ENCODE data around the gene CISTR. TPM values are rescaled to one million over a fixed set of nuclear protein-coding genes. Genes with fewer than 3 reads are reported as not detected.
"Not testable (repeated sequence)": the region's sequence is repeated elsewhere in the genome, so short reads cannot be mapped to it uniquely, and the experiment has no call there.

Gene CISTR
- total and polyA plus RNA-seq, 2 donors (not counting 3 experiments of a cell fraction or from before 2014, with no cell fraction given): not detected

DNA sequence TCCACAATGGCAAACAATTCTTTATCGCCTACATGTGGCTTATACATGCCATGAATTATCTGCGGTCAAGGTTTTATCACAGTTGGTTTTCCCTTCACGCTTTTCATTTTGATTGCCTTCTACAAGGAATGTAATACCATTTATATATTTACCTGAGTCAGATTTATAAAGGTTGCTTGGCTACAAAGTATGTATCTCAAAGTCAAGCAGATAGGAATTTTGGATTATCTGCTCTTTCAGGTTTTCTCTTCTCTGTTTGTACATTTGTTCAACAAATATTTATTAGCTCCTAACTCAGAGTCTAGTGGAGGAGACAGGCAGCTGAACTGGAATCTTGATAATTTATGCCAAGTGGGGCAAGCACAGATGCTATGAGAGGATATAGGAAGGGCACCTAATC is 28.5 kb upstream of the CISTR start:
- H3K79me2 ChIP-seq (ENCODE audit: control insufficient read depth, insufficient read depth, low read length): no peaks in the 10 kb centered on the region

DNA sequence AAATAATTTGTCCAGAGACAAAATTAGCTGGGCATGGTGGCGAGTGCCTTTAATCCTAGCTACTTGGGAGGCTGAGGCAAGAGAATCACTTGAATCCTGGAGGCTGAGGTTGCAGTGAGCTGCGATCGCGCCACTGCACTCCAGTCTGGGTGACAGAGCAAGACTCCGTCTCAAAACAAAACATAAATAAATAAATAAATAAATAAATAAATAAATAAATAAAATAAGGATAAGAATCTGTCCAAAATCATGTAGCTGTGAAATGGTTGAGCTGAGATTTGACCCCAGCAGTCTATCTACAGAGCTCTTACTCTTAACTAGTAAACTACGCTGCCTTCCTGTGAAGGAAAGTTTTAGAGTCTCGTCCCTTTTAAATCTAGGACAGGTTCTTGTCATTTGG is 27.9 kb upstream of the CISTR start:
- H3K27ac ChIP-seq (ENCODE audit: insufficient read depth, low read depth, low read length); H3K9ac ChIP-seq (replicated peaks; ENCODE audit: extremely low read depth, insufficient read depth, low read length); H3K4me2 ChIP-seq (ENCODE audit: insufficient read depth, low read length); H4K20me1 ChIP-seq (replicated peaks; ENCODE audit: control insufficient read depth, extremely low read depth, insufficient read depth, low read length); H3K36me3 ChIP-seq (ENCODE audit: control insufficient read depth in 2 of 2, extremely low read depth in 1 of 2, insufficient read depth in 2 of 2, low read length in 2 of 2); H2AFZ ChIP-seq (ENCODE audit: low read depth, low read length); H3K9me1 ChIP-seq (replicated peaks; ENCODE audit: control insufficient read depth, extremely low read depth, insufficient read depth, low read length); BruUV-seq (replicated peaks); DNase-seq (ENCODE audit: low read depth, low spot score); H3K4me1 ChIP-seq (ENCODE audit: control insufficient read depth, extremely low read depth, insufficient read depth, low read length); H3K9me3 ChIP-seq (replicated peaks; ENCODE audit: control insufficient read depth, insufficient read depth, low read length); H3K79me2 ChIP-seq (ENCODE audit: control insufficient read depth, insufficient read depth, low read length); dilution Hi-C loops (cut with MboI; ENCODE audit: extremely low pct_ligation_motif_present, low sequenced_read_pairs); H3K4me3 ChIP-seq (replicated peaks in 1 of 3; ENCODE audit: insufficient read depth in 1 of 3, low read depth in 1 of 3, low read length in 3 of 3); intact Hi-C loops (cut with micrococcal nuclease); FAIRE-seq: not testable (repeated sequence)
- ChIA-PET POLR2A (interaction anchor here (0.5 kb wide), 1 partner anchor 8 kb away, joined by 3 read pairs; no protein-coding TSS in a partner anchor), CTCF (interaction anchor here (1.1 to 1.9 kb wide), 2 partner anchors 22 to 172 kb away, joined by 3 to 4 read pairs; no protein-coding TSS in a partner anchor)
- peaks cover 6 to 25% of the 10 kb centered on the region in 2 experiments for H3K27me3 ChIP-seq (ENCODE audit: control insufficient read depth in 2 of 2, insufficient read depth in 2 of 2, low read length in 2 of 2)

More for the DNA sequence above, 28.5 kb upstream of the CISTR start:
- no peak overlapping the region for H3K27ac ChIP-seq (ENCODE audit: insufficient read depth, low read depth, low read length)
- FAIRE-seq (no peak), DNase-seq (ENCODE audit: low read depth, low spot score) (no peak)
- H3K9me1 ChIP-seq (replicated peaks; ENCODE audit: control insufficient read depth, extremely low read depth, insufficient read depth, low read length): no peaks in the 10 kb centered on the region
- no peak overlapping the region for H3K9ac ChIP-seq (replicated peaks; ENCODE audit: extremely low read depth, insufficient read depth, low read length)
- H3K27me3 ChIP-seq (ENCODE audit: control insufficient read depth in 2 of 2, insufficient read depth in 2 of 2, low read length in 2 of 2): peaks cover 10 to 25% of the 10 kb centered on the region in 2 experiments
- CTCF ChIA-PET: interaction anchor here (1.9 kb wide), 1 partner anchor 23 kb away, joined by 4 read pairs; no protein-coding TSS in a partner anchor
- dilution Hi-C loops (cut with MboI; ENCODE audit: extremely low pct_ligation_motif_present, low sequenced_read_pairs): no loop called here
- H2AFZ ChIP-seq (ENCODE audit: low read depth, low read length): no peak overlapping the region
- H3K36me3 ChIP-seq (ENCODE audit: control insufficient read depth in 2 of 2, extremely low read depth in 1 of 2, insufficient read depth in 2 of 2, low read length in 2 of 2): no peaks in the 10 kb centered on the region
- no peaks in the 10 kb centered on the region for H4K20me1 ChIP-seq (replicated peaks; ENCODE audit: control insufficient read depth, extremely low read depth, insufficient read depth, low read length)
- TF ChIP-seq POLR2A (IDR thresholded peaks at IDR 0.05; ENCODE audit: low read depth, low read length) (no peak), JUN (IDR thresholded peaks at IDR 0.05; ENCODE audit: borderline replicate concordance, insufficient read depth, insufficient read length, low read depth) (no peak), EZH2 (IDR thresholded peaks at IDR 0.05; ENCODE audit: borderline replicate concordance, low read depth, low read length, severe bottlenecking) (no peak), POLR2AphosphoS5 (IDR thresholded peaks at IDR 0.05; ENCODE audit: insufficient read depth, low read depth, low read length) (no peak), GATA2 (IDR thresholded peaks at IDR 0.05; ENCODE audit: insufficient read depth, insufficient read length, low read depth, low read length) (no peak), FOS (IDR thresholded peaks at IDR 0.05; ENCODE audit: borderline replicate concordance, insufficient read depth, low read length) (no peak), MYC (IDR thresholded peaks at IDR 0.05; ENCODE audit: low read depth, low read length) (no peak)
- TF ChIP-seq, protein P1, sequence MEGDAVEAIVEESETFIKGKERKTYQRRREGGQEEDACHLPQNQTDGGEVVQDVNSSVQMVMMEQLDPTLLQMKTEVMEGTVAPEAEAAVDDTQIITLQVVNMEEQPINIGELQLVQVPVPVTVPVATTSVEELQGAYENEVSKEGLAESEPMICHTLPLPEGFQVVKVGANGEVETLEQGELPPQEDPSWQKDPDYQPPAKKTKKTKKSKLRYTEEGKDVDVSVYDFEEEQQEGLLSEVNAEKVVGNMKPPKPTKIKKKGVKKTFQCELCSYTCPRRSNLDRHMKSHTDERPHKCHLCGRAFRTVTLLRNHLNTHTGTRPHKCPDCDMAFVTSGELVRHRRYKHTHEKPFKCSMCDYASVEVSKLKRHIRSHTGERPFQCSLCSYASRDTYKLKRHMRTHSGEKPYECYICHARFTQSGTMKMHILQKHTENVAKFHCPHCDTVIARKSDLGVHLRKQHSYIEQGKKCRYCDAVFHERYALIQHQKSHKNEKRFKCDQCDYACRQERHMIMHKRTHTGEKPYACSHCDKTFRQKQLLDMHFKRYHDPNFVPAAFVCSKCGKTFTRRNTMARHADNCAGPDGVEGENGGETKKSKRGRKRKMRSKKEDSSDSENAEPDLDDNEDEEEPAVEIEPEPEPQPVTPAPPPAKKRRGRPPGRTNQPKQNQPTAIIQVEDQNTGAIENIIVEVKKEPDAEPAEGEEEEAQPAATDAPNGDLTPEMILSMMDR (IDR thresholded peaks at IDR 0.05; ENCODE audit: extremely low read depth in 1 of 2, insufficient read depth in 1 of 2, low read depth in 1 of 2, low read length in 2 of 2): no peak
- TF ChIP-seq, protein P2, sequence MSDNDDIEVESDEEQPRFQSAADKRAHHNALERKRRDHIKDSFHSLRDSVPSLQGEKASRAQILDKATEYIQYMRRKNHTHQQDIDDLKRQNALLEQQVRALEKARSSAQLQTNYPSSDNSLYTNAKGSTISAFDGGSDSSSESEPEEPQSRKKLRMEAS (IDR thresholded peaks at IDR 0.05; ENCODE audit: insufficient read depth, insufficient read length): no peak
- POLR2A ChIA-PET: no interaction called here
- intact Hi-C loops (cut with micrococcal nuclease): no loop called here
- H3K4me1 ChIP-seq (ENCODE audit: control insufficient read depth, extremely low read depth, insufficient read depth, low read length): peaks cover 3% of the 10 kb centered on the region
- no peaks in the 10 kb centered on the region for H3K9me3 ChIP-seq (replicated peaks; ENCODE audit: control insufficient read depth, insufficient read depth, low read length)
- no TSS peak for BruUV-seq (replicated peaks)
- no peak overlapping the region for H3K4me2 ChIP-seq (ENCODE audit: insufficient read depth, low read length)
- H3K4me3 ChIP-seq (replicated peaks in 1 of 3; ENCODE audit: insufficient read depth in 1 of 3, low read depth in 1 of 3, low read length in 3 of 3): no peak overlapping the region

Measured in endothelial cell of umbilical vein (primary cell).